Adrenal gland (tissue), 12 donors: ENCODE measurements around the gene TMEM132D. TPM values are rescaled to one million over a fixed set of nuclear protein-coding genes. Genes with fewer than 3 reads are reported as not detected.

ENCODE experiments used
- DNase-seq, 7 donors: peaks; one replicate each; pipeline ENCODE4 v3.0.0-alpha.2; 2019 to 2020
- H3K27ac ChIP-seq, 5 donors: fragments of 200-600 bp; sonication (generic) in 4 of 5; 1 replicate in 3 of 5; 2 replicates in 2 of 5; pipeline versions ENCODE4 v1.5.1 to v1.8.0; 2016 to 2020; ENCODE audit warnings: mild to moderate bottlenecking in 1 of 5
- H3K27me3 ChIP-seq: fragments of 200-600 bp; 2 replicates; pipeline ENCODE4 v1.8.0; 2021
- H3K36me3 ChIP-seq, 2 donors: fragments of 200-600 bp; replicated peaks in 1 of 2; 1 replicate in 1 of 2; 2 replicates in 1 of 2; pipeline versions ENCODE4 v1.5.1 to v1.8.0; 2018 to 2022
- H3K4me1 ChIP-seq, 2 donors: fragments of 200-600 bp; replicated peaks in 1 of 2; 1 replicate in 1 of 2; 2 replicates in 1 of 2; pipeline versions ENCODE4 v1.5.1 to v1.8.0; 2018 to 2021
- H3K4me3 ChIP-seq, 4 donors: fragments of 200-600 bp; sonication (generic) in 3 of 4; one replicate each; pipeline ENCODE4 v1.5.1; 2016 to 2018
- H3K9me3 ChIP-seq, 3 donors: fragments of 200-600 bp; sonication (generic) in 1 of 3; replicated peaks in 1 of 3; 1 replicate in 2 of 3; 2 replicates in 1 of 3; pipeline versions ENCODE4 v1.5.1 to v1.8.0; 2016 to 2021
- POLR2A ChIP-seq, 2 donors: fragments of 450-650 bp; IDR thresholded peaks; one replicate each; pipeline ENCODE4 v1.6.1; 2017; ENCODE audit warnings: antibody characterized with exemption in 2 of 2, mild to moderate bottlenecking in 2 of 2, moderate library complexity in 1 of 2
- WGBS, 4 donors: extraction: QIAGEN DNeasy Blood & Tissue Kit in 2 of 4; methylation state at CpG; one replicate each; pipeline versions ENCODE4 v1.1.5 to v1.1.7; 2013 to 2017; 5-methylcytosine and 5-hydroxymethylcytosine counted together
- intact Hi-C, 2 donors: fragments of 100-400 bp; cut with DNase I; formaldehyde crosslinking; loops; one replicate each; pipeline versions ENCODE4 v1.14.1 to v1.15.0; 2022 to 2023
- polyA plus RNA-seq, 3 donors: library from polyadenylated mRNA; stranded (reverse); fragments of 200-250 nt in 2 of 3; fragments of 350-450 nt in 1 of 3; fragmentation: Illumina TruSeq in 1 of 3; extraction: RNeasy Lipid Tissue Mini Kit (QIAGEN cat#74804) in 1 of 3; gene quantifications; one replicate each; pipeline ENCODE4 v1.2.3, GENCODE V29; 2013 to 2014
- total RNA-seq, 9 donors: library from RNA; depleted of rRNA in 4 of 9; stranded (reverse); fragments of >200 nt in 4 of 9; fragments of 120-200 nt in 1 of 9; fragmentation: NEBNext Ultra II Directional in 1 of 9; extraction: Animal tissue kit (Norgen Biotek cat#: 25700) in 1 of 9; gene quantifications; one replicate each; pipeline versions ENCODE4 v1.1.0 to v1.2.4, GENCODE V29; 2013 to 2023
- TF ChIP-seq, protein P1 (sequence below), 6 experiments: fragments of 450-650 bp in 4 of 6; fragments of 200-600 bp in 2 of 6; sonication (generic) in 1 of 6; IDR thresholded peaks; 1 replicate in 5 of 6; 2 replicates in 1 of 6; pipeline versions ENCODE4 v1.5.1 to v1.8.0; 2016 to 2021; ENCODE audit warnings: antibody characterized with exemption in 6 of 6, mild to moderate bottlenecking in 2 of 6, moderate library complexity in 1 of 6
- donor health status: healthy with polysubstance abuse.
- donor health status: Bipolar disorder and iron deficiency.
- donor health status: DM: yes; HTN: yes; CAD: no.
- donor health status: DM: no; HTN: no; CAD: no.
- donor health status: DM: no; HTN: no; CAD: no.
- donor health status: DM: yes; HTN: yes; CAD: no.

Gene TMEM132D
- total and polyA plus RNA-seq, 12 donors, result 0.03 to 0.83 (median 0.35) TPM; not detected in 8

DNA sequence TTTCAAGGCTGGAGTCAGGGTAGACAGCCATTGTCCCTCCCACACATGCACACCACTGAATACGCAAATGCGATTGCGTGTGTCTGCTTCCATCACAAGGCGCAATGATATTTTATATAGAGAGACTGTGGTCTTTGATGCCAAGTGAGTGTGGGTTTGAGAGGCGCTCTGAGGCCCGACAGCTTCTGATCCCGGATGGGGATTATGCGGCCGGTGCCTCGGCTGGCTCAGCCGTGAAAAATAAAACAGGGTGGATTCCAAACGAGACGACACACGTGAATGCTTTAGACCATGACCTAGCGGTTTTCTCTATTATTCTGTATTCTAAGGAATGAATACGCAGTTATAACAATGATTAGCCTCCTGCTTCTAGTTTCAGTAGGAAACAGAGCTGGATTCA, 72.5 kb downstream of the TMEM132D start:
- Histone ChIP-seq H3K4me3 (no peak overlapping the region), H3K36me3 (no peaks in the 10 kb centered on the region), H3K27ac (no peak overlapping the region), H3K9me3 (no peaks in the 10 kb centered on the region), H3K4me1 (no peaks in the 10 kb centered on the region), H3K27me3 (no peaks in the 10 kb centered on the region)
- 82 to 91% (median 86%) methylated on average over 16 of the region's 16 CpGs for WGBS, 4 donors
- no peak for TF ChIP-seq POLR2A (IDR thresholded peaks at IDR 0.05)
- TF ChIP-seq, protein P1, sequence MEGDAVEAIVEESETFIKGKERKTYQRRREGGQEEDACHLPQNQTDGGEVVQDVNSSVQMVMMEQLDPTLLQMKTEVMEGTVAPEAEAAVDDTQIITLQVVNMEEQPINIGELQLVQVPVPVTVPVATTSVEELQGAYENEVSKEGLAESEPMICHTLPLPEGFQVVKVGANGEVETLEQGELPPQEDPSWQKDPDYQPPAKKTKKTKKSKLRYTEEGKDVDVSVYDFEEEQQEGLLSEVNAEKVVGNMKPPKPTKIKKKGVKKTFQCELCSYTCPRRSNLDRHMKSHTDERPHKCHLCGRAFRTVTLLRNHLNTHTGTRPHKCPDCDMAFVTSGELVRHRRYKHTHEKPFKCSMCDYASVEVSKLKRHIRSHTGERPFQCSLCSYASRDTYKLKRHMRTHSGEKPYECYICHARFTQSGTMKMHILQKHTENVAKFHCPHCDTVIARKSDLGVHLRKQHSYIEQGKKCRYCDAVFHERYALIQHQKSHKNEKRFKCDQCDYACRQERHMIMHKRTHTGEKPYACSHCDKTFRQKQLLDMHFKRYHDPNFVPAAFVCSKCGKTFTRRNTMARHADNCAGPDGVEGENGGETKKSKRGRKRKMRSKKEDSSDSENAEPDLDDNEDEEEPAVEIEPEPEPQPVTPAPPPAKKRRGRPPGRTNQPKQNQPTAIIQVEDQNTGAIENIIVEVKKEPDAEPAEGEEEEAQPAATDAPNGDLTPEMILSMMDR (IDR thresholded peaks at IDR 0.05), result no peak
- intact Hi-C loops, result no loop called here
- no peak for DNase-seq

DNA sequence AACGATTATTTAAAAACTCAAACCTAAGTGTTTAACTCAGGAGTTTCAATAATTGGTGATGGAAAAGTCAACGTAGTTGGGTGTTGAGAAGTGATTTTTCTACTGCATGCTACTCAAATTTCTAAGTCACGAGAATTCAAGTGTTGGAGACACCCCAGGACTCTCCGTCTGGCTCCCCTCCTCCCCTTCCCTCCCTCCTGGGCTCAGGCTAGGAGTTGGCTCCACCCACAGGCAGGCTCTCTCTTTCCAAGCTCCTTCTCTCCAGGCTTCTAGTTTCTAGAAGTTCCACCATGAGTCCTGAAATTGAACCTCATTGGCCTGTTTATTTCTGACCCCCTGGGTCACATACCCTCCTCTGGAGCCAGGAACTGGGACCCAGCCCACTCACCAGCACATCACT, 73.0 kb downstream of the TMEM132D start:
- no peaks in the 10 kb centered on the region for H3K27me3 ChIP-seq
- intact Hi-C loops, result no loop called here
- H3K4me1 ChIP-seq, result no peaks in the 10 kb centered on the region
- TF ChIP-seq, protein P1 (IDR thresholded peaks at IDR 0.05), result no peak
- TF ChIP-seq POLR2A (IDR thresholded peaks at IDR 0.05), result no peak
- 45 to 65% (median 57%) methylated on average over 4 of the region's 4 CpGs for WGBS, 4 donors
- H3K36me3 ChIP-seq, result no peaks in the 10 kb centered on the region
- H3K4me3 ChIP-seq, result no peak overlapping the region
- no peaks in the 10 kb centered on the region for H3K9me3 ChIP-seq
- DNase-seq, result no peak
- H3K27ac ChIP-seq, result no peak overlapping the region

DNA sequence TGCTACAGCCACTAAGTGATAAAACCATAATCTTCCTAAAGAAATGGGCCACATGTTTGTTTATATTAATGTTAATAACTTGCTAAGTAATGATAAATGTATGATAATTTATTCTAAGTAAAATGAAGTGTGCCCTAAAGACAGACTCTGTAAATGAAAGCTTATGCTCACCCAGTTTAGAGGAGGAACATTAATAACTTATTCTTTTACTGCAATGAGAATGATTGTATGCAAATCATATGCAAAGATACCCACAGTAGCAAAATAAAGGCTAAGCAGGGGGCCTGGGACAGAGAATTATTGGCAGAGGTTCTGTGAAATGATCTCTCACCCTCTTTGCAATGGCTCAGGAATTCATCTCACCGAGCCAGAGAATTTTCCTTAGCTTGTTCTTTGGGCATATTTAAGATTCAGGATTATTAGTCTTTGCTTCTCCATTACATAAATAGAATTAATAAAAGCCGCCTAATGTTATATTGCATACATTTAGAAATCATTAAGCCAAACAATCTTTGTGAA, 75.9 kb downstream of the TMEM132D start:
- H3K4me3 ChIP-seq, result no peak overlapping the region

DNA sequence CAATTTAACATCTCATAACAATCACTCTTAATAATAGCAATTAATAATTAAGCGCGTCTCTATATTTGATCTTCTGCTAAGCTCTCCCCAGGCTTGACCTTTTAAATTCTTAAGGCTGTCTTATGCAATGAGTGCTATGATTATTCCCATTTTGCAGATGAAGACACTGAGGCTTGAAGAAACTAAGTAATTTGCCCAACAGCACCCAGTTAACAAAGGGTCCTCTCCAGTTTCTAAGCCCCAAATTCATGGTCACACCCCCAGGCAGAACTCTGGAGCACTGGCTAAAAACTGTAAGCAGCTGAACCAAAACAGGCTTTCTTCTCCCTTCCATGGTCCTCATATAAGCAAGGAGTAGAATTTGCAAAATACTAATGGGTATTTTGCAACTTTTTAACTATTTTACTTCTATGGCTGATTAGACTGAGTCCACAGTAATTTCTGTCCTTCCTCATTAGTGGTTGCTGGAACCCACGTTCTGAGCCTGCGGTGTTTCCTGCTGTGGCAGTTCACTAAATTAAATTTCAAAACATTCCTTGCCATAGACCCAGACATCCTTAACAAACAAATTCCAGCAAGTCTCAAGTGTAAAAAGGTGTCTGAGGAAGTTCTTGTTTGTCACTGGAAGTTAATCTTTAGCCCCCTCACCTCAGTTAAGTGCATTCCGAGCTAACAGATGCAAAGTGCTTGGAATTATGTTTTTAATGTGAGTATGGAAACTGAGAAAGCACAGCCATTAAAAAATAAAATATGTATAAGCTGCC, 76.5 kb downstream of the TMEM132D start:
- no peak overlapping the region for H3K27ac ChIP-seq
- H3K36me3 ChIP-seq, result no peaks in the 10 kb centered on the region
- no peaks in the 10 kb centered on the region for H3K4me1 ChIP-seq
- H3K4me3 ChIP-seq, result no peak overlapping the region
- 72 to 79% (median 73%) methylated on average over 5 of the region's 5 CpGs for WGBS, 4 donors
- H3K27me3 ChIP-seq, result no peaks in the 10 kb centered on the region
- intact Hi-C loops, result no loop called here
- no peak for DNase-seq
- no peaks in the 10 kb centered on the region for H3K9me3 ChIP-seq
- no peak for TF ChIP-seq POLR2A (IDR thresholded peaks at IDR 0.05)
- TF ChIP-seq, protein P1 (IDR thresholded peaks at IDR 0.05), result no peak

More for the DNA sequence above, 75.9 kb downstream of the TMEM132D start:
- TF ChIP-seq POLR2A (IDR thresholded peaks at IDR 0.05), result no peak
- TF ChIP-seq, protein P1 (IDR thresholded peaks at IDR 0.05), result no peak
- no peak for DNase-seq
- Histone ChIP-seq H3K9me3 (no peaks in the 10 kb centered on the region), H3K4me1 (no peaks in the 10 kb centered on the region), H3K36me3 (no peaks in the 10 kb centered on the region), H3K27ac (no peak overlapping the region), H3K27me3 (no peaks in the 10 kb centered on the region)
- intact Hi-C loops, result no loop called here
- WGBS, 4 donors, result 54 to 67% (median 60%) methylated on average over 2 of the region's 2 CpGs
